Measurements from ENCODE around the gene HIPK2. TPM values are rescaled to one million over a fixed set of nuclear protein-coding genes. Genes with fewer than 3 reads are reported as not detected.

HIPK2 gene
- polyA plus RNA-seq, 1 donor (not counting 4 experiments of a cell fraction or from before 2014, with no cell fraction given) = 5.8 TPM

GRCh38 chr7:139721417-139721816 is 56.4 kb downstream of the HIPK2 start:
- peaks cover 3% of the 10 kb centered on the region for H3K9me1 ChIP-seq (ENCODE audit: control insufficient read depth, extremely low read depth, insufficient read depth, low read length)
- H3K4me3 ChIP-seq (ENCODE audit: control insufficient read depth in 2 of 3, extremely low read depth in 1 of 3, insufficient read depth in 2 of 3, low read depth in 1 of 3, low read length in 3 of 3) = no peak overlapping the region
- H4K20me1 ChIP-seq (ENCODE audit: control insufficient read depth, extremely low read depth, insufficient read depth, low read length) = no peaks in the 10 kb centered on the region
- DNase-seq (ENCODE audit: low read depth, low spot score) (no peak), FAIRE-seq (no peak)
- peaks cover 7% of the 10 kb centered on the region for H3K4me1 ChIP-seq (ENCODE audit: control insufficient read depth, extremely low read depth, insufficient read depth, low read length)
- peaks cover 48% of the 10 kb centered on the region for H3K79me2 ChIP-seq (ENCODE audit: control insufficient read depth, insufficient read depth, low read length)
- no peaks in the 10 kb centered on the region for H3K9me3 ChIP-seq (ENCODE audit: control insufficient read depth, low read depth, low read length)
- no peak overlapping the region for H3K4me2 ChIP-seq (ENCODE audit: control insufficient read depth, extremely low read depth, insufficient read depth, low read depth, low read length)
- H2AFZ ChIP-seq (ENCODE audit: control insufficient read depth, low read length) = no peak overlapping the region
- H3K27me3 ChIP-seq (ENCODE audit: control insufficient read depth, extremely low read depth, insufficient read depth, low read length) = no peaks in the 10 kb centered on the region
- H3K27ac ChIP-seq (ENCODE audit: control insufficient read depth, insufficient read depth, low read length) = no peak overlapping the region
- dilution Hi-C loops (cut with MboI; ENCODE audit: extremely low pct_ligation_motif_present, low sequenced_read_pairs) = no loop called here
- H3K36me3 ChIP-seq (ENCODE audit: control insufficient read depth in 2 of 2, extremely low read depth in 1 of 2, insufficient read depth in 2 of 2, low read length in 2 of 2) = peaks cover 0 to 2% of the 10 kb centered on the region in 2 experiments
- no peak for TF ChIP-seq CTCF (optimal IDR thresholded peaks at IDR 0.05 in 1 of 3, IDR thresholded peaks at IDR 0.05 in 1 of 3, conservative IDR thresholded peaks at IDR 0.05 in 1 of 3; ENCODE audit: extremely low read depth in 1 of 3, insufficient read depth in 2 of 3, low read length in 3 of 3)
- H3K9ac ChIP-seq (ENCODE audit: control insufficient read depth, extremely low read depth, insufficient read depth, low read length) = no peak overlapping the region

GRCh38 chr7:139720705-139721231 is 57.0 kb downstream of the HIPK2 start:
- peaks cover 5 to 9% of the 10 kb centered on the region in 2 experiments for H3K36me3 ChIP-seq (ENCODE audit: control insufficient read depth in 2 of 2, extremely low read depth in 1 of 2, insufficient read depth in 2 of 2, low read length in 2 of 2)
- DNase-seq (ENCODE audit: low read depth, low spot score) = no peak
- no peak overlapping the region for H3K4me2 ChIP-seq (ENCODE audit: control insufficient read depth, extremely low read depth, insufficient read depth, low read depth, low read length)
- H4K20me1 ChIP-seq (ENCODE audit: control insufficient read depth, extremely low read depth, insufficient read depth, low read length) = no peaks in the 10 kb centered on the region
- no peak for FAIRE-seq
- H3K4me1 ChIP-seq (ENCODE audit: control insufficient read depth, extremely low read depth, insufficient read depth, low read length) = peaks cover under 1% of the 10 kb centered on the region
- H3K27ac ChIP-seq (ENCODE audit: control insufficient read depth, insufficient read depth, low read length) = no peak overlapping the region
- TF ChIP-seq EZH2 (IDR thresholded peaks at IDR 0.05; ENCODE audit: low read length) = no peak
- no peak for TF ChIP-seq CTCF (optimal IDR thresholded peaks at IDR 0.05 in 1 of 3, IDR thresholded peaks at IDR 0.05 in 1 of 3, conservative IDR thresholded peaks at IDR 0.05 in 1 of 3; ENCODE audit: extremely low read depth in 1 of 3, insufficient read depth in 2 of 3, low read length in 3 of 3)
- H3K9ac ChIP-seq (ENCODE audit: control insufficient read depth, extremely low read depth, insufficient read depth, low read length) = no peak overlapping the region
- dilution Hi-C loops (cut with MboI; ENCODE audit: extremely low pct_ligation_motif_present, low sequenced_read_pairs) = no loop called here
- no peaks in the 10 kb centered on the region for H3K9me3 ChIP-seq (ENCODE audit: control insufficient read depth, low read depth, low read length)
- peaks cover 3% of the 10 kb centered on the region for H3K9me1 ChIP-seq (ENCODE audit: control insufficient read depth, extremely low read depth, insufficient read depth, low read length)
- no peak overlapping the region for H2AFZ ChIP-seq (ENCODE audit: control insufficient read depth, low read length)
- H3K27me3 ChIP-seq (ENCODE audit: control insufficient read depth, extremely low read depth, insufficient read depth, low read length) = no peaks in the 10 kb centered on the region
- H3K79me2 ChIP-seq (ENCODE audit: control insufficient read depth, insufficient read depth, low read length) = peaks cover 48% of the 10 kb centered on the region
- no peak overlapping the region for H3K4me3 ChIP-seq (ENCODE audit: control insufficient read depth in 2 of 3, extremely low read depth in 1 of 3, insufficient read depth in 2 of 3, low read depth in 1 of 3, low read length in 3 of 3)
